AG08395 (cell line): ENCODE results near the gene COL4A1.

ENCODE experiments used
- DNase-seq: peaks from one replicate; pipeline ENCODE4 v3.0.0; 2012; ENCODE audit warnings: mixed read lengths, low spot score

The COL4A1 gene

DNA sequence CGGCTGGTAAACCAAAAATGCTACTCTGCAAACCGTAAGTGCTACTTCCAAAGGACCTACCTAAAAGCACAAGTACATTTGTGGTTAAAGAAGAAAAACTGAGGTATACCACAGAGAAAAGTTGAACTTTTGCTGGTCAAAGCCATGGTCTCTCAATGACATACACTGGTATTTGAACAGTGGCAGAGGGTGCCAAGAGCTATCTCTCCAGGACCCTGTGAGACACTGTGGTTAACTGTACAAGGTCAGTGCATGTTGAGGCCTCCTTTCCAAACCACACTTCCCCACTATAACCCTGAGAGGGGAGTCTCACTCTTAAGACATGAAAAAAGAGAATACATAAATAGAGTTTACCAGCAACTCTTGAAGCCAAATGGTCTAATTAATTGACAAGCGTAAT lies 49.5 kb downstream of the COL4A1 start:
- DNase-seq: no peak

GRCh38 chr13:110256126-110256905 lies 50.6 kb downstream of the COL4A1 start:
- DNase-seq: no peak

DNA sequence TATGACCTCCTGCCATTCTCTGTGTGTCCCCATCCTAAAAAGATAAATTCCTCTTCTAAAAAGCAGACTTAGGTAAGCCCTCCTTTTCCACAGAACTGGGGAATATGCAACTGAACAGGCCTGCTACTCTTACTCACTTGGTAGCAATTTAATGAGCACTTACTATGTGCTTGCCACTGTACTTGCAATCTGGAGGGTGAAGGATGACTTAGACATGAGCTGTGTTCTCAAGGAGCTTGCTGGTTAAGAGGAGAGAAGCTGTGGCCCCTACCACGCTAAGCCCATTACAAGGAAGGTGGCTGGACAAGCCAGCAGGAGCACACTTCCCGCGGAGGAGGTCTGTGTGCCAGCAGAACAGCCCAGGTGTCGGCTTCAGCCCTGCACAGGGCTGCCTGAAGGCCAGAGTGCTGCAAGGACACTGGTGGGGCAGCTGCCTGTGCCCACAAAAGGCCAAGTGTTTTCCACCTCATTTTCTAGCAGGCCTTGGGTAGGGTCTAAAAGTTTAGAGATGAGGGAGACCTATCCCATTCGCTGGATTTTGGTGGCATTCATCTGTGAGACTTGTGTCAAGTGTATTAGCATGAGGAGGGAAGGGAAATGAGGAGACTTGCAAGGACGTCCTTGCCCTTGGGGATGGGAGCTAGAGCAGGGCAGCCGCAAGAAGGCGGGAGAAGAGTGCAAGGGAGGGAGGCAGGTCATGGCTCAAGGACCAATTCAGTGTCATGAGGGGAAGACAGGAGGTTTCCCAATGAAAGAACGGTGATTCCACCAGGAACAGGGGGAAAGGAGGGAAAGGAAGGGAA lies 52.0 kb downstream of the COL4A1 start:
- DNase-seq: no peak

DNA sequence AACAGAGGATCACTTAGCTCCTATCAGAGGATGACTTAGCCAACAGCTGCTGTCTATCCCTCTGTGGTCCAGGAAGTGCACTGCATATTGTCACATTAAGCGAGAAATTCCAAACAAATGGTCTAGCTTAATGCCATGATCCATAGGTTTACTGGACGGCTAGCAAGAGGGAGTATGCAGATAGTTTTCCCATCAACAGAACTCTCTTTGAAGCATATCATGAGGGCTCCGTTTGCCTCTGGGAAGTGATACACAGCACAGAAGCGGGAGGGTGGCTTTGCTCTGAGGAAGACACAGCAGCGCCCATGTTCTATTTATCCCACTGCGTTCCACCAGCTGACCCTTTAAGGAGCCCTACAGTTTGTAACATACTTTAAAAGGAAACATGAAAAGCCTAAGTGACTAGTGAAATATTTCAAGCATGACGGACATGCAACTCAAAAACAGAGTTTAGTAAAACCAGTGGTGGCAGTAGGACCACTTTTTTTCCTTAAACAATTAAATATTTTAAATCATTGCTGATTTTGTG lies 52.7 kb downstream of the COL4A1 start:
- DNase-seq: no peak

DNA sequence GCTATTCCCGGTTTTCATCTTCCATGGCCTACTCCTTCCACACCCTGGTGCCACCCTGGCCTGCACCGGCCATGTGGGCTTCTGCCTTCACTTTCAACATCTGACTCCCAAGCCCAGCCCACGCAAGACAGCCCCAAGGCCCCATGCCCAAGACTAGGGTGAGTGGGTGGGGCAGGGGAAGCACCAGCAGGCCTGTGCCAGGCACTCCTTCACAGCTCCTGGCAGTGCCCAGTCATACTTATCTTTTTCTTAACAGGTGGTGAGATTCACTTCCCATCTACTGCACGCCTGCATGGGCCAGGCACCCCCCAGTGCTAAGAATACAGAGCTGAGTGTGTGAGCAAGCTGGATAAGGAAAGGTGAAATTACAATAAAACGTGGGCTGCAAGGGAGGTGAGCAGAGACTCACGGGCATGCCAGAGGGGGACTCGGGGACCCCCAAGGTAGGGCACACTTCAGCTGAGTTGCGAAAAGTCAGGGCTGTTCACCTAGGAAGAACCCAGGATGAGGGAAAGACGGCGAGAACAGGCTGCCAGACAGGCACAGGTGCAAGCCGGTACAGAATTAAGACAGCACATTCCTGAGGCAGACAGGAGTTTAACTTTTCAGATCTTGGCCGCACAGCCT lies 55.7 kb downstream of the COL4A1 start:
- no peak for DNase-seq

GRCh38 chr13:110250258-110250891 lies 56.6 kb downstream of the COL4A1 start:
- DNase-seq: peak; percentile 70

DNA sequence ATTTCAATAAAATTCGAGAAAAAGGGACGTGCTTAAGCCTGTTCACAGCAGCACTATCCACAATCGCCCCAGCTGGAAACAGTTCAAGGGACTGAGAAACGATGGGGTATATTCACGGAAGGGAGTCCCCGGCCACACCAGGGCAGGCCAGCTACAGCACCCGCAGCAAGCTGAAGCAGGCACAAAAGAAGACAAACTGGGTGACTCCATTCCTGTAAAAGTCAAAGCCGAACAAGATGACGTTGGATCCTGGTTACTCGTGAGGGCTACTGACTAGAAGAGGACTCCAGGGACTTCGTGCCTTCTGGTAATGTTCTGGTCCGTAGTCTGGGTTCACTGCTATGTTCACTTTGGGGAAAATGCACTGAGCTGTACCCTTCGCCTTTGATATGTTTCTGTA lies 57.6 kb downstream of the COL4A1 start:
- DNase-seq: no peak

DNA sequence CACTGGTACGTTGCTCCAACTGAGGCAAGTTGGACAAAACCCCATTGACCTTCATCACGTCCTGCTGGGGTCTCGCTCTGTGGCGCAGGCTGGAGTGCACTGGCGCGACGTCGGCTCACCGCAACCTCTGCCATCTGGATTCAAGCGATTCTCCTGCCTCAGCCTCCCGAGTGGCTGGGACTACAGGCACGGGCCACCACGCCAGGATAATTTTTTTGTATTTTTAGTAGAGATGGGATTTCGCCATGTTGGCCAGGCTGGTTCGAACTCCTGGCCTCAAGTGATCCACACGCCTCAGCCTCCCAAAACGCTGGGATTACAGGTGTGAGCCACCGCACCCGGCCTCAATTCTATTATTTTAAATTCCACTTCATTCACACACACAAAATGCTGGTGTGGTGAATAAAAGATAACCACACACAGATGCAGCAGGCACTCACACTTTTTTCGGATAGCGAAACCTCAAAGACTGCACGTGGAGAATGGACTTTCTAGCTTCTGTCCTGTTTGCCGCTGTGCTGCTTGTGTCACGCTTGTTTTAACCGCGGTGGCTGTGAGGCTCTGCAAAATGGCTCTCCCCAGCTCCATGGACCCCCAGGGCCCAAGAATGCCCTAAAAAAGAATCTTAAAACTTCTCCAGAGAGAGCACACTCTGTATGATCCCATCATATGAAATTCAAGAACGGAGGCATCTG lies 58.4 kb downstream of the COL4A1 start:
- no peak for DNase-seq

- DNase-seq: no peak
Observed at GRCh38 chr13:110246530-110246929, 60.4 kb downstream of the COL4A1 start.

GRCh38 chr13:110245416-110245899 lies 61.5 kb downstream of the COL4A1 start:
- DNase-seq: peak; percentile 28

DNA sequence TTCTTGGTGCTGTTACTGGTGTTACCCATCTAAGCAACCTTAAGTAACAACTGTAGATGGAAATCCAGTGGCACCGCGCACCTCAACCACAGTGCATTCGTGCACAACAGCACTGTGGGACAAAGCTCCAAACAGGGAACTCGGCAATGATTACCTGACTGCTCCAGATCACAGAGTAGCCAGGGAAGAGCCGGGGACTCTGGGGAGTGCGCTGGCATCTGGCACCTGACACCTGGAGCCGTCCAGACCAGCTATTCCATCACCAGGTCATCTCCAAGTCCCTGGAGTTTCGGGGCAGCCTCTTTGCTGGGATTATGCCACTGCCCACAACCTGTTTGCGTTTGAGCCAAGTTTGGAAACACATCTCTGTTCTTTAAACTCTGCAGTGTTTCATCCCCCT lies 62.0 kb downstream of the COL4A1 start:
- no peak for DNase-seq

GRCh38 chr13:110244071-110244830 lies 62.7 kb downstream of the COL4A1 start:
- DNase-seq: peak; percentile 57

DNA sequence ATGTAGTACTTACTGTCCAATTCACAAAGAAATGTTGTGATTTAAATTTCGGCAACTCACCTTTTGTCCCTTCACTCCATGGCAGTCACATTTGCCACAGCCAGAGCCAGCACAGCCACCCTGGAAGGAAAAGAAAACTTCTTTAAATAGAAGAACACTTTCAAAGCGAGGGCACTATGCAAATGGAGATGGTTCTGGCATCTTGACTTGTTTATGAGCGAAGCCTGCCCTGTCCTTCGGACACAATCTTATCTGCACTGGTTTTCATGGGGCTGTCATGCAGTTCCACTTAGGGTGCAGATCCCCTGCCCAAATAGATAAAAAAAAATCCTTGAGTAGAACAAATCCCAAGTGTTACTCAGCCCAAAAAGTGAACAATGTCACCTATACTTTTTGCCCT lies 64.3 kb downstream of the COL4A1 start:
- DNase-seq: no peak

GRCh38 chr13:110240943-110241342 lies 66.0 kb downstream of the COL4A1 start:
- no peak for DNase-seq

- DNase-seq: no peak
Observed at GRCh38 chr13:110240352-110240751, 66.6 kb downstream of the COL4A1 start.

GRCh38 chr13:110239280-110240125 lies 67.5 kb downstream of the COL4A1 start:
- DNase-seq: no peak

DNA sequence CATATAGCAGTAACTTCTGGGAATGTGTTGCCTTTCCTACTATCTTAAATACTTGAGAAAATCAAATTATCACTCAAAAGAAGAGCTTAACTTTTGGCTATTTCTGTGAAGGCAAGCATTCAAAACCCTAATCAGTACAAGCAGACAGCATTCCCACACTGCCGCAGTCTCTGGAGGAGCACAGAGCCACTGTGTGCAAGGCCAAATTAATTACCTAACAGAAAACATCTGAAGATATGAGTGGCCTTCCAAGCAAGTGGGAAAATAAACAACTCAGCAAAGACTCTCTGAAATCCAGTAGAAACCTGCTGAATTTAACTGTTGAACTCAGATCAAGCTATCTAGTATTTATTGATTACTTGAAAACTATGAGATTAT lies 68.2 kb downstream of the COL4A1 start:
- DNase-seq: peak; percentile 21

DNA sequence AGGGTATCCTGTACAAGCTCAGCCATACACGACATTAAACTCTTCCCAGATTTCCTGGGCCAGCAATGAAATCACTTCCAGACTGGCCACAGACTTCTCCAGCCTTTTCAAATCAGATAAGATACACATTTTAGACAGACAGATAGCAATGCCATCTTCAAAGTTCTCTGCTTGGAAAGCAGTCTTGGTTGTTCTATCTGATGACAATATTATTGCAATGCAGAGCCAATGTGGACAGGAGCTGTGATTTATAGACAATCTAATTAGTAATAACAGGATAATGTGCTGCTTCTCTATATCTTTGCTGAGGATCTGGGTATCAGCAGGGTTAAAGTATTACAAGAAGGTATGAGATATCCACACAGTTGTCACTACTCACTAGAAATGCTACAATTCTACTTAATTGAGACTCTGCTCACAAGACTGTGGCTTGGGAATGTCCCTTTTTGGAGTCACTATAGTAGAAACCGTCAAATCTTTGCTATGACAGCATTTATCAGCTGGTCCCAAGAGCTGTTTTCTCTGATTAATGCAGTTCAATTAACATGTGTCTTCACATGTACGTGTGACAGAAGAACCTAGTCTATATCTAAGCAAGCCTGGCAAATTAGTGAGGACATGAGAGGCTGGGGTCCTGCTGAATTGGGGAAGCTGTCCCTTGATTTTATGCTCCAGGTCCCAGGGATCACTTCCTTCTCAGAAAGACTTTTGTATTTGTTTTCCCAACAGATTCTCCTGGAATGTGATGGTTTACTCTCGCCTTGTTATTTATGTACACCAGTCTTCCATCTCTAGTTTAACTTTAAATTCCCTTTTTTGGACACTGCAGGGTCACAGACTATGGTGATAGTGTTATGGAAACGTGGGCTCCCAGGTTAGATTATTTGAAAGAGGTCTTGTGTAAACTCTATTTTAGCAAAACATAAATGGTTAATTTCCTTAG lies 68.8 kb downstream of the COL4A1 start:
- no peak for DNase-seq

DNA sequence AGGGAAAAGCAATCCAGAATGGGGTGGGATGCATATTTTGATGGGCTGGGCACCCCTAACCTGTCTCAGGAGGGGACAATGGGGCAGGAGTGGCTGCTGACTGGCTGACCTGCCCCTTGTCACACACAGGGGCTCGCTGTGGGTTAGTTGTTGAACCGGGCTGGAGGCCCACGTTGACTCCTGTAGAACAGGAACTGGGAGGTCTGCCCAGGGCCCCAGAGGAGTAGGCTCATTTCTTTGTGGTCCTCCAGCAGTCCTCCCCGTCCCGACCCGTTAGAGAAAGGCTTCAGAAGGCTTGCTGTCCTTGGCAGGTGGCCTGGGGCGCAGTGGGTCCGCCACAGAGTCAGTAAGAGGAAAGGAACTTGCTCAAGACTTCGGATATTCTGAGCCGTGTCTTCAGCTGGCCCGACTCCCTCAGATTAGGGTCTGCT lies 70.1 kb downstream of the COL4A1 start:
- no peak for DNase-seq
